ENCODE data around the gene KCNAB3. TPM values are rescaled to one million over a fixed set of nuclear protein-coding genes. Genes with fewer than 3 reads are reported as not detected.

The KCNAB3 gene
- total and polyA plus RNA-seq, 9 of the 15 experiments (the other 6 are each of a cell fraction or from before 2014, with no cell fraction given): 0.03 to 2.5 (median 1.1) TPM

GRCh38 chr17:7959503-7960253, 30.0 kb upstream of the KCNAB3 start (continued):
- TF ChIP-seq RCOR1 (IDR thresholded peaks at IDR 0.05; ENCODE audit: borderline replicate concordance in 1 of 2, low read depth in 2 of 2, low read length in 2 of 2) (no peak), ZNF583 (CRISPR knock-in tag; IDR thresholded peaks at IDR 0.05) (no peak), ZNF57 (CRISPR knock-in tag; IDR thresholded peaks at IDR 0.05) (no peak), TOE1 (IDR thresholded peaks at IDR 0.05; ENCODE audit: borderline replicate concordance) (no peak), TOE1 (CRISPR knock-in tag; IDR thresholded peaks at IDR 0.05; ENCODE audit: borderline replicate concordance, low read depth) (no peak), SMAD3 (CRISPR knock-in tag; conservative IDR thresholded peaks at IDR 0.05) (no peak), ZNF766 (CRISPR knock-in tag; conservative IDR thresholded peaks at IDR 0.05) (no peak), ZBTB49 (CRISPR knock-in tag; IDR thresholded peaks at IDR 0.05; ENCODE audit: borderline replicate concordance) (no peak), NFIC (IDR thresholded peaks at IDR 0.05) (no peak)

Measured in K562 (cell line).